ENCODE results near the gene CHKA.

DNA sequence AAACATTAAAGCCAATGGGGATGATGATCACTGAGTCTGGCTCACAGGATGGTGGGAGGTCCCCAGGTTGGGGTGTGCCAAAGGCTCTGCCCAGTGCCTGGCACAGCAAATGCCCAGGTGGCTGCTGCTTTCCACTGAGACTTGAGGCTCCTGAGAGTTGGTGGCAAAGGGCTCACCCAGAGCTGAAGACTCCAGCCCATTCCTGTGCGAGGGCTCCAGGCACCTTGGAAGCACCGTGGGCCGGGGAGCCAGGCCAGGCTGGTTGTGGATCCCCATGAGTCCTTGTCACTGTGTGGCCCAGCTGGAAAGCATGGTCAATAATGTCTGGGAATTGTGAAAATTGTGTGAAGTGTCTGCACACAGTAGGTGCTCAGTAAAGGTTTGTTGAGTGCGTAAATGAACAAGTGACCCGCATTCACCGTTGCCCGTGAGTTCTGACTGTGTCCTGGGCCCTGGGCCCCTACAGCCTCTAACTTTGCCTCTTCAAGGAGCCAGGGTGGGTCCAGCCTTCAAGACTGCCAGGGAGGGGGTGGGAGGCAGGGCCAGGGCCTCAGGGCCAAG, 114.5 kb downstream of the CHKA start:
- TF ChIP-seq EZH2 (IDR thresholded peaks at IDR 0.05; ENCODE audit: borderline replicate concordance, low read depth, low read length, severe bottlenecking): no peak
- TF ChIP-seq CTCF (IDR thresholded peaks at IDR 0.05; ENCODE audit: borderline replicate concordance, extremely low read depth, low read length, poor library complexity, severe bottlenecking): no peak

All from DND-41 (cell line).